Astrocyte (in vitro differentiated cells and primary cell): Measurements from ENCODE around the gene PKHD1. TPM values are rescaled to one million over a fixed set of nuclear protein-coding genes. Genes with fewer than 3 reads are reported as not detected.

Experiments used
- DNase-seq: peaks from one replicate; pipeline ENCODE4 v3.0.0-alpha.2; 2010; ENCODE audit warnings: low read depth
- FAIRE-seq: peaks from 2 replicates; lab custom pipeline; 2011; peaks lifted over from hg19 to GRCh38; lab: Jason Lieb, UNC
- H2AFZ ChIP-seq: 2 replicates; pipeline ENCODE4 v1.6.0; 2012; ENCODE audit warnings: low read depth, low read length, inconsistent platforms
- H3K27ac ChIP-seq: 2 replicates; pipeline ENCODE4 v1.5.1; 2011; ENCODE audit warnings: low read depth, low read length, inconsistent platforms
- H3K27me3 ChIP-seq: 2 replicates; pipeline ENCODE4 v1.6.0; 2011; ENCODE audit warnings: low read length, inconsistent platforms; ENCODE audit not compliant: insufficient read depth
- H3K36me3 ChIP-seq: 2 replicates; pipeline ENCODE4 v1.5.1; 2011; ENCODE audit warnings: low read length, inconsistent platforms; ENCODE audit not compliant: insufficient read depth
- H3K4me1 ChIP-seq: 2 replicates; pipeline ENCODE4 v1.5.1; 2011; ENCODE audit warnings: low read length, inconsistent platforms; ENCODE audit not compliant: insufficient read depth
- H3K4me2 ChIP-seq: 2 replicates; pipeline ENCODE4 v1.6.0; 2012; ENCODE audit warnings: low read length, inconsistent platforms
- H3K4me3 ChIP-seq: 2 replicates; pipeline ENCODE4 v1.5.1; 2011; ENCODE audit warnings: low read depth, mild to moderate bottlenecking, low read length, inconsistent platforms; ENCODE audit not compliant: insufficient read depth
- H3K79me2 ChIP-seq: 2 replicates; pipeline ENCODE4 v1.6.0; 2012; ENCODE audit warnings: mild to moderate bottlenecking, low read length, inconsistent platforms; ENCODE audit not compliant: insufficient read depth
- H3K9ac ChIP-seq: 2 replicates; pipeline ENCODE4 v1.6.0; 2012; ENCODE audit warnings: mild to moderate bottlenecking, low read length, inconsistent platforms
- H3K9me3 ChIP-seq: 2 replicates; pipeline ENCODE4 v1.5.1; 2012; ENCODE audit warnings: low read depth, mild to moderate bottlenecking, low read length, inconsistent platforms; ENCODE audit not compliant: insufficient read depth
- H4K20me1 ChIP-seq: 2 replicates; pipeline ENCODE4 v1.6.0; 2012; ENCODE audit warnings: low read length, inconsistent platforms; ENCODE audit not compliant: insufficient read depth
- H3K27ac Mint-ChIP-seq: one replicate; pipeline ENCODE4 v1.8.0; 2021; ENCODE audit warnings: mild to moderate bottlenecking, mixed read lengths; ENCODE audit not compliant: unreplicated experiment
- H3K27me3 Mint-ChIP-seq: one replicate; pipeline ENCODE4 v1.8.0; 2021; ENCODE audit warnings: low read depth, mixed read lengths; ENCODE audit not compliant: unreplicated experiment
- H3K36me3 Mint-ChIP-seq: one replicate; pipeline ENCODE4 v1.8.0; 2021; ENCODE audit warnings: low read depth, mixed read lengths; ENCODE audit not compliant: unreplicated experiment
- H3K4me1 Mint-ChIP-seq: one replicate; pipeline ENCODE4 v1.8.0; 2021; ENCODE audit warnings: low read depth, mixed read lengths; ENCODE audit not compliant: unreplicated experiment
- H3K4me3 Mint-ChIP-seq: one replicate; pipeline ENCODE4 v1.8.0; 2021; ENCODE audit warnings: mild to moderate bottlenecking, moderate library complexity, mixed read lengths; ENCODE audit not compliant: unreplicated experiment
- H3K9me3 Mint-ChIP-seq: one replicate; pipeline ENCODE4 v1.8.0; 2021; ENCODE audit warnings: mild to moderate bottlenecking, mixed read lengths; ENCODE audit not compliant: unreplicated experiment
- CTCF ChIP-seq: IDR thresholded peaks from 2 replicates; pipeline ENCODE4 v1.5.1; 2011; ENCODE audit warnings: low read depth, mild to moderate bottlenecking, inconsistent platforms, low read length, moderate library complexity; ENCODE audit not compliant: insufficient read depth
- EZH2 ChIP-seq: IDR thresholded peaks from 2 replicates; pipeline ENCODE4 v1.6.1; 2012; ENCODE audit warnings: mild to moderate bottlenecking, low read length, inconsistent platforms; ENCODE audit not compliant: insufficient read depth
- total RNA-seq: library from RNA; stranded (reverse); gene quantifications from 2 replicates; pipeline ENCODE4 v1.2.1, GENCODE V29; 2021

The PKHD1 gene
- total RNA-seq, 1 donor from 2014 or later = 0.16 TPM

- H2AFZ ChIP-seq = no peak overlapping the region
- peaks cover 8% of the 10 kb centered on the region for H3K27me3 Mint-ChIP-seq
- H3K4me1 ChIP-seq = no peaks in the 10 kb centered on the region
- no peak overlapping the region for H3K4me2 ChIP-seq
- no peaks in the 10 kb centered on the region for H3K9me3 Mint-ChIP-seq
- no peaks in the 10 kb centered on the region for H3K4me1 Mint-ChIP-seq
- no peak overlapping the region for H3K4me3 ChIP-seq
- H4K20me1 ChIP-seq = no peaks in the 10 kb centered on the region
- H3K4me3 Mint-ChIP-seq = no peak overlapping the region
- H3K36me3 ChIP-seq = no peaks in the 10 kb centered on the region
- TF ChIP-seq CTCF (no peak), EZH2 (no peak)
- DNase-seq = no peak
- H3K27ac ChIP-seq = no peak overlapping the region
- no peaks in the 10 kb centered on the region for H3K9me3 ChIP-seq
- no peaks in the 10 kb centered on the region for H3K36me3 Mint-ChIP-seq
- no peak for FAIRE-seq
- no peaks in the 10 kb centered on the region for H3K79me2 ChIP-seq
- H3K27me3 ChIP-seq = no peaks in the 10 kb centered on the region
- no peak overlapping the region for H3K27ac Mint-ChIP-seq
- no peak overlapping the region for H3K9ac ChIP-seq
These were observed 382.4 kb downstream of the PKHD1 start for GRCh38 chr6:51704932-51705540.

GRCh38 chr6:51702851-51703250 is 384.6 kb downstream of the PKHD1 start:
- no peaks in the 10 kb centered on the region for H3K4me1 Mint-ChIP-seq

More at GRCh38 chr6:51702851-51703250, 384.6 kb downstream of the PKHD1 start:
- Mint-ChIP-seq H3K36me3 (no peaks in the 10 kb centered on the region), H3K27ac (no peak overlapping the region), H3K27me3 (peaks cover 5% of the 10 kb centered on the region), H3K9me3 (no peaks in the 10 kb centered on the region), H3K4me3 (no peak overlapping the region)
- Histone ChIP-seq H3K9me3 (no peaks in the 10 kb centered on the region), H3K27ac (no peak overlapping the region), H3K27me3 (no peaks in the 10 kb centered on the region), H3K36me3 (no peaks in the 10 kb centered on the region), H2AFZ (no peak overlapping the region), H3K4me2 (no peak overlapping the region), H4K20me1 (no peaks in the 10 kb centered on the region), H3K79me2 (no peaks in the 10 kb centered on the region), H3K4me3 (no peak overlapping the region), H3K9ac (no peak overlapping the region), H3K4me1 (no peaks in the 10 kb centered on the region)
- TF ChIP-seq EZH2 (no peak), CTCF (no peak)
- FAIRE-seq = no peak
- no peak for DNase-seq
